Measurements from ENCODE around the gene MS4A8.
"Not testable (repeated sequence)": the region's sequence is repeated elsewhere in the genome, so short reads cannot be mapped to it uniquely, and the experiment has no call there.

Gene MS4A8, protein sequence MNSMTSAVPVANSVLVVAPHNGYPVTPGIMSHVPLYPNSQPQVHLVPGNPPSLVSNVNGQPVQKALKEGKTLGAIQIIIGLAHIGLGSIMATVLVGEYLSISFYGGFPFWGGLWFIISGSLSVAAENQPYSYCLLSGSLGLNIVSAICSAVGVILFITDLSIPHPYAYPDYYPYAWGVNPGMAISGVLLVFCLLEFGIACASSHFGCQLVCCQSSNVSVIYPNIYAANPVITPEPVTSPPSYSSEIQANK

DNA sequence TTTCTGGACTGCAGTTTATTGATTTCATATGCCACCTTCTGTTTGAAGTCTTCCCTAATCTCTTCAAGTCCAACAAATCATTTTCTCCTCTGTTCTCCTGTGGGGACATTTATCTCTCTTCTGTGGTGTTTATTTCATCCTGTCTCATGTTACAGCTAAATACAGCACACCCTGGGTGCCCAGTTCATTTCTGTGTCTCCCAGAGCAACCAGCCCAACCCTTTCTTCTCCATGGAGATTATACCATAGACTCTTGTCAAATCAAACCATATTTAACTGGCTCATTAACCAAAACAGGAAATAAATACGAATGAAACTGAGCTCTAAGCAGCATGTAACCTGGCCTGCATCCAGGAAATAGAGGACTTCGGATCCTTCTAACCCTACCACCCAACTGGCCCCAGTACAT lies at the start of gene MS4A8:
Gene MS4A8, plus strand, starts transcription at position 329 of the 408 bp plus-strand sequence. CDS start 1,249 bp downstream, outside the sequence.
- no peak for DNase-seq

DNA sequence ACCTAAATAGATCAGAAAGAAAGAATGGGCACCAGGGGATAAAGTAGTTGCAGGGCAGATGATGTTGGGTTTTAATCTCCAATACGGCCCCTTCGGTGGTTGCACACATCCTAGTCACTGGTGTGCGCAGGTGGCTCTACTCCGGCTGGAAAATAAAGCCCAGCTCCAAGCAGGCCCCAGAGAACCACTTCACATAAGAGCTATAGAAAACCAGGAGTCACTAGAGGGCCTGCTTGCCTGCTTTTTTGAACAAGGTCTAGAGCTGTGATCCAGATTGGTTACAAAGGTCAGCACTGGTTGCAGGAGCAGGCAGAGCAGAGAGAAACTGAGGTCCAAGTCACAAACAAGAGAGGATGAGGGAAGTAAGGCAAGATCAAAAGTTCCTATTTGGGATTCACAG lies 41.5 kb upstream of the MS4A8 start:
- no peak for DNase-seq

DNA sequence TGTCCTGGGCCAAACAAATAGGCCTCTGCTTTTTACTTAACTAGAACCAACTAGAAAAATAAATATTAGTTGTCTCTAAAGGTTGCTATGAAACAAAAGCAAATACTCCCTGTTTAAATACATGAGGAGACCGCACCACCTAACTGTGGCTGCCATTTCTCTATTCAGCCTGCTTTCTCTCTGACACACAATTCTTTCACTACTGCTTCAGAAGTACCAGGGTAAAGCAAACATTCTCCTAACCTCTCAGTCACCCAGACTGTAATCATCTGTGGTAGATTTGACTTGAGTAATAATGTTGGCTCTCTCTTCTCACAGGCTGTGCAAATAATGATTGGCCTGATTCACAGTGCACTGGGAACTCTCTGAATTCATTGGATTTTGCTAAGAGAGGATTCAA lies 41.0 kb upstream of the MS4A8 start:
- no peak for DNase-seq

DNA sequence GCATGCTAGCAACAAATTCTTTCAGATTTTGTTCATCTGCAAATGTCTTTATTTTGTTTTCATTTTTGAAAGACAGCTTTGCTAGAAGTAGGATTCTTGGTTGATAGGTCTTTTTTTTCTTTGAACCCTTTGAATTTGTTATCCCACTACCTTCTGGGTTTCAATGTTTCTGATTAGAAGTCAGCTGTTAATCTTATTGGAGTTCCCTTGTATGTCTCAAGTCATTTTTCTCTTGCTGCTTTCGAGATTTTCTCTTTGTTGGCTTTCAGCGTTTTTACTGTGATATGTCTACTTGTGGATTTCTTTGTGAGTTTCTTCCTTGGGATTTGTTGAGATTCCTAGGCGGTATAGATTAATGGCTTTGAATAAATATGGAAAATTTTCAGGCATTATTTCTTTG lies 27.2 kb upstream of the MS4A8 start:
- no peak for DNase-seq

DNA sequence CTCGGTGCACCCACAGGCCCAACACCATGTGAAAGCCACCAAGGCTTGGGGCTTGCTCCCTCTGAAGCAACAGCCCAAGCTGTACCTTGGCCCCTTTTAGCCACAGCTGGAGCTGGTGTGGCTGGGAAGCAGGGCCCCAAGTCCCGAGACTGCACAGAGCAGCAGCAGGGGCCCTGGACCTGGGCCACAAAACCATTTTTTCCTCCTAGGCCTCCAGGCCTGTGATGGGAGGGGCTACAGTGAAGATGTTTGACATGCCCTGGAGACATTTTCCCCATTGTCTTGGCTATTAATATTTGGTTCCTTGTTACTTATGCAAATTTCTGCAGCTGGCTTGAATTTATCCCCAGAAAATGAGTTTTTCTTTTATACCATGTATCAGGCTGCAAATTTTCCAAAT lies 21.2 kb upstream of the MS4A8 start:
- DNase-seq, result not testable (repeated sequence)

DNA sequence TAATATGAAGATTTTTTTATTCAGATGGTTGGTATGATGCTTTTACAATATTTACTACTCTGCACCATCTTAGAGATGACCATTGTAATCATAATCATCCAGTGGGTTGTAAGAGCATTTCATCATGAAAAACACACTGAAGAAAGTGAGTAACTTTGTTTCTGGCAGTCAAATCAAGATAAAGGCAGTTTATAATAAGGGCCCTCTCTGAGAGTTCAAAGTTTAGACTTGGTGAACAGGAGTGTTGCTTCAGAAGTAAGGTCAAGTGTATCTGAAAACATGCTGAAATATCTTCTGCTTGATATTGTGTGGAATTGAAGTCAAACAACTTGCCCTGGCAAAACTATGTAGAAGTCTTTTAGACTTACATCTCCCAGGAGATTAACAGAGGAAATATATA lies 19.5 kb upstream of the MS4A8 start:
- no peak for DNase-seq

DNA sequence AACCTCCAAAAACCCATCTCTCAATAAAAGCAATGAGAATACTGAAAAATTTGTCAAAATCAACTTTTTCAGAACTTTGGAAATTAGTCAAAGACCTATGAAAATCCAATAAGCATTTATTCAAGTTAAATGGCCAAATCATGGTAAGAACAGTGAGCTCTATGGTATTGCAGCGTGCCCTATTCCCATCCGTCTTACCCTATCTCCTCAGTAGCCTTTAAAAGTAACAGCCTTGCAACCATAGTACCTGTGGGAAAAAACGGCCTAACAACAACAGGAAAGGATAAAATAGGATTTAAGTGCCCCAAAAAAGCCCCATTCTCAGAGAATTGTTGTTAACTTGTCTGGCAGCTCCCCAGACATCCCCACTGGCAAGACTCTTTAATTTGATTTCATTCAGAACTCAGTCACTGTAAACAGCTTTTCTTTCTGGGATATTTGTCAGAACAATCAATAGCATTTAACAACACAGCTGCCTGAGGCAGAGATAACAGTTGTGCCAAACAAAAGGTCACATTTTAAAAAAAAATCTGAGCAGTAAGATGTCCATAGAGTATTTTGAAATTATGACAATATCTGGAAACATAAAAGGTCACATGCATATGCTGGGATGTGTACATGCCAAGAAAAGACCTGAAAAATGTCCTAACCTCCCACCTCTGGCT lies 18.8 kb upstream of the MS4A8 start:
- no peak for DNase-seq

DNA sequence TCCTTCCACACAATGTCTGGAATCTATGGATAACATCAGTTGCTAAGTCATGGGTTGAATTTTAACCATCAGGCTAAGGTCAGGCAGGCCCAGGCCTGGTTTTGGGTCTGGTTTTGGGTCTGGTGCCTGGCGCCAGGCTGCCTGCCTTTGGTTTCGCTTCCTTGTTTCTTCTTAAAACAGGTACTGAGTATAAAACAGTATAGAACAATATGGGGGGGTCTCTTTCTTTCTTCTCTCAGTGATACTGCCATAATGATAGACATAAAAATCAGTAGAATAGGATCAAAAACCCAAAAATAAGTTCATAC lies 14.9 kb upstream of the MS4A8 start:
- DNase-seq, result not testable (repeated sequence)

DNA sequence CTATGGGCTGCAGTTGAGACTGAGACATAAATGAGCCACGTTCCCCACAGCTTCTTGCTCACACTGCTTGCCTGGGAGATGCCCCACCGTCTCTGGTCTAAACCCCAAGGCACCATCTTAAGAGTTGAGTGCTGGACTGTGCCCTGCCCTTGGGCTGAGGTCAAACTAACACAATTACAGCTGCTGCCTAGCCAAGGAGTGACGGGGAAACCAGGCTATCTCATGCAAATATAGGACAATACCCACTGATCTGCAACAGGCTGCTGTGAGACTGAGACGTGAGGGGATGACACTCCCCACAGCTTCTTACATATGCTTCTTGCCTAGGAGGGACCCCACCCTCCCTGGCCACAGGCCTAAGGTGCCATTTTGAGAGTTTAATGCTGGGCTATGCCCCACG lies 7.8 kb upstream of the MS4A8 start:
- DNase-seq, result no peak

DNA sequence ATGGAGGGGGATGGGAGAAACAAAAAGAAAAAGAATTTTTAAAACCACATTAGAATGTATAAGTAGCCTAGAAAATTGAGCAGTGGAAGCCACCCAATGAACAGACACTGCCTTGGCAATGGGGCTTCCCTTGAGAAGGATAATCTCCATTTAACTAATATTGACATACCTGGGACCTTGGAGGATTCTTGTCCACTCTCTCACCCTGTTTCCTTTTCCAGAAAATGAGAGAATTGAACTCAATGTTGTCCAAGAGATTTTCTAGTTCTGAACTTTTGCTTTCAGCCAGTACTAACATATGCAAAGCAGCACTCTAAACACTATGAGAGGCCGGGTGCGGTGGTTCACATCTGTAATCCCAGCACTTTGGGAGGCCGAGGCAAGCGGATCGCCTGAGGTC lies 524 bp downstream of the MS4A8 start:
- DNase-seq, result no peak

DNA sequence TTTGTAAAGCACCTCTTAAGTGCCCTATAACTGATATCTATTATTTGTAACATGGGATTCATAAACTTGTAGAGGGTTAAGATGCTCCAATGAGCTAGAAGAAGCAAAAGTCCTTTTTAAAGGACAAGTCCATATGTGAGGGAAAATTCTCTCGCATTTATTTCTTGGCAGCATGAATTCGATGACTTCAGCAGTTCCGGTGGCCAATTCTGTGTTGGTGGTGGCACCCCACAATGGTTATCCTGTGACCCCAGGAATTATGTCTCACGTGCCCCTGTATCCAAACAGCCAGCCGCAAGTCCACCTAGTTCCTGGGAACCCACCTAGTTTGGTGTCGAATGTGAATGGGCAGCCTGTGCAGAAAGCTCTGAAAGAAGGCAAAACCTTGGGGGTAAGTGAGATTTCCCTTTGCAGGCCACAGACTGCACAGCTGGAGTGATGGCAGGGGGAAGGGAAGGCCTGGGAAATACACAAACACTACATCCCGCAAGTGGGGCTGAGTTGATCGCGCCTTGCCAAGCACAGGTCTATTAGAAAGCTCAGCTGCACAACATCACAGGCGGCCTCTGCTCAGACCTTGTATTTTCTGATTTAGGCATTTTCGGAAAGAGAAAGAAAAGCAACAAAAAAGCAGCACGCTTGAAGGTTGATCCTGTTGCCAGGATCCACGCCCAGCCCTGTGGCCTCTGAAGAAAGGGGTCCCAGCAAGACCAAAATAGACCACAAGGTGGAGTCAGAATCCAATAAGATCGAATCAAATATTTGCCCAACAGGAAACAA lies 1.5 kb downstream of the MS4A8 start:
- DNase-seq, result no peak

DNA sequence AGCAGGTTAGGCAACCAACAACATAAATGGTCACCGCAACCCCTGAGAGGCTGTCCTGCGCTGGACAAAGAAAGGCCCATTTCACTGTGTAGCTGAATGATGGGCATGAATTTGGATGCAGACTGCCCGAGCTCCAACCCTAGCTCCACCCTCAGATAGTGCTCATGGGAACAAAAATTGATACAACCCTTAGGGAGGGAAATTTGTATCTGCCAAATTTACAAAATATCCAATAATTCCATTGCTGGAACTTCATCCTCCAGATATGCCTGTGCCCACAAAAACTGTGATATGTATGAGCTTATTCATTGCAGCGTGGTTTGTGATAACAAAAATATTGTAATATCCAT lies 2.0 kb downstream of the MS4A8 start:
- DNase-seq, result no peak

DNA sequence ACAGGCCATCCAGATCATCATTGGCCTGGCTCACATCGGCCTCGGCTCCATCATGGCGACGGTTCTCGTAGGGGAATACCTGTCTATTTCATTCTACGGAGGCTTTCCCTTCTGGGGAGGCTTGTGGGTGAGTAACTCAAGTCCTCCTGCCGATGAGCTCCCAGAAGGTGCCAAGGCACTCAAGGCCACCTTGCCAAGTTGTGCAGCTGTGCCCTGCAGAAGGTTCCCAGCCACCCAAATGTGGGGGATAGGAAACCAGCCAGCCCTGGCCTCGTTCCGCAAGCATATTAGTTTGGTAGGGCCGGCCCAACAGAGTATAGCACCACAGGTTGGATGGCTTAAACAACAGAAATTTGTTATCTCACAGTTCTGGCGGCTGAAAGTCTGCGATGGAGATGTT lies 4.0 kb downstream of the MS4A8 start:
- DNase-seq, result no peak

DNA sequence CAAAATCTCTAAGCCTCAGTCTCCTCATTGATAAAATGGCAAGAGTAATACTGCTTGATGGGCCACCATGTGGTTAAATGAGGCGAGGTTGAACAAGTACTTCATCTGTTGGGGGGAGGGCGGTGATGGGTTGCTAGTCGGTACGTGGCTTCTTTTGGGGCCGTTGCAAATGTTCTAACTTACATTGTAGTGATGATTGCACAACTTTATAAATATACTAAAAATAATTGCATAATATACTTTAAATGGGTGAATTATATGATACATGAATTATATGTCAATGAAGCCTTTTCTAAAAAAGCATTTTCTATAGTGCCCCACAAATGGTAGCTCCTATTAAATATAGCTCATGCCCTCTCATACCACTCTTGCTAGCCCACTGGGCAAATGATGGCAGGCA lies 6.5 kb downstream of the MS4A8 start:
- DNase-seq, result no peak

DNA sequence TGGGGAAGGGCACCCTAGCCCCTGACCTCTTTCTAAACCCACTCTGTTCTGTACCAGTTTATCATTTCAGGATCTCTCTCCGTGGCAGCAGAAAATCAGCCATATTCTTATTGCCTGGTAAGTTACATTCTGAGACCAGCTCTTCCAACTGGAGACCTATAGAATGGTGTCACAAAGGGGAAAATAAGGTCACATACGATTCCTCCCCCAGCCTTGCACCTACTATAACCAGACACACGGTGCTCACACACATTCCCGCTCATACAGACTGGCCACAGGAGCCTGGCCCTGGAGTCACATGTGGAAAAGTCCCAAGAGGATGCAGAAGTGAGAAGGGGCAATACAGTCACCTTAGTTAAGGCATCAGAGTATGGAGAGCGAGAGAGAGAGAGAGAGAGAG lies 7.5 kb downstream of the MS4A8 start:
- DNase-seq, result no peak

DNA sequence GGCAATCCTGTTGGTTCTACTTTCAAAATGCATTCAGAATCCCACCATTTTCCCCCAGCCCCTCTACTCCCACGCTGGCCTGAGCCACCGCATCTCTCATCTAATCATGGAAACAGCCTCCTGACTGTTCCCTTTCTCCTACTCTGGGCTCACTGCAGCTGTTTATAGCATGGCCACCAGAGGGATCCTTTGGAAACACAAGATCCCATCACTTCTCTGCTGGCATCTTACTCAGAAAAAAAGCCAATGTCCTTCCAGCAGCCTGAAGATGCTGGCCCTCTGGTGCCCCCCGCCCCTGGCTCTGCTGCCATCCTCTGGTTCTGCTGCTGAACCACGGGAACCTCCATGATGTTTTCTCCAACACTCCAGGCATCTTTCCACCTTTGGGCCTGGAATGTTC lies 11.1 kb downstream of the MS4A8 start:
- DNase-seq, result no peak

DNA sequence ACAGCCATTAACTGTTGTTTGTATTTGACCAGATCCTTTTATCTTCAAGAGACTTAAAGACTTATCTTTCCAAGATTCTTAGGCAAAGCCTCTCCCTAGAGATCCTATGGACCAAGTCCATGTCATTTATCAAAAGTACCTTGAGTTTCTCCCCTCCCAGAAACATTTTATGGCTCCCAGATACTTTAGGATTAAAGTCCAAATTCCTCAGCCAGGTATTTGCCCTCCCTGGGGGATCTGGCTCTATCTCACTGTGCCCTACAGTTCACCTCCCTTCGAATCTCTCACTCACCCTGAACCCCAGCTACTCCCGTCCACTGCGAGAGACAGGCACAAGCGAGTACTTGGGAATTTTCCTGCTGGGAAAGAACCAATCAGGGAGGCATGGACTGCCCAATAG lies 11.9 kb downstream of the MS4A8 start:
- no peak for DNase-seq

DNA sequence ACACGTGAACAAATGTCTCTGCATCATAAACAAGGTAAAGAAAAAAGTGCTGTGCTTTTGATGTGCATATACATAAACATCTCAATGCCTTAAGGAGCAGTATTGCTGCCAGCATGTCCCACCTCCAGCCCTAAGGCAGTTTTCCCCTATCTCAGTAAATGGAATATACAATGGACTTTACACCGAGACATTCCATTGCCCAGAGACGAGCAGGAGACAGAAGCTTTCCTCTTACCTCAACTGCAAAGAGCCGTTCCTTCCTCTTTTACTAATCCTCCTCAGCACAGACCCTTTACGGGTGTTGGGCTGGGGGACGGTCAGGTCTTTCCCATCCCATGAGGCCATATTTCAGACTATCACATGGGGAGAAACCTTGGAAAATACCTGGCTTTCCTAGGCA lies 14.0 kb downstream of the MS4A8 start:
- not testable (repeated sequence) for DNase-seq

DNA sequence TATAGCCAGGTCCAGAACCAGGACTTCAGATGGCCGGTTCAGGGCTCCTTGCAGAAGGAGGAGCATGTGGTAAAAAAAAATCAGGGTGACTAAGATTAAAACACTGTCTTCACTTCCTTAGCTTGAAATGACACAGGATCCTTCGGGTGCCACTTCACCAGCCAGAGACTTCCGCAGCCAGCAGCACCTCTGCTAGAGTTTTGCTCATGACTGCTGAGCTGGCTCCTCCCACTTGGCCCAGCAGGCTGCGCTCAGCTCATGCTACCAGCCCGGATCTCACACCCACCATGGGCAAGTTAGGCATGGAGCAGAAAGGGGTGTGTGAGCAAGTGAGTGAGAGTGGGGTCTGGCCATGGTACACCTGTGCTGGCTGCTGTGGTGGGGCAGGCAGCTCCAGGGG lies 18.5 kb downstream of the MS4A8 start:
- DNase-seq, result no peak

DNA sequence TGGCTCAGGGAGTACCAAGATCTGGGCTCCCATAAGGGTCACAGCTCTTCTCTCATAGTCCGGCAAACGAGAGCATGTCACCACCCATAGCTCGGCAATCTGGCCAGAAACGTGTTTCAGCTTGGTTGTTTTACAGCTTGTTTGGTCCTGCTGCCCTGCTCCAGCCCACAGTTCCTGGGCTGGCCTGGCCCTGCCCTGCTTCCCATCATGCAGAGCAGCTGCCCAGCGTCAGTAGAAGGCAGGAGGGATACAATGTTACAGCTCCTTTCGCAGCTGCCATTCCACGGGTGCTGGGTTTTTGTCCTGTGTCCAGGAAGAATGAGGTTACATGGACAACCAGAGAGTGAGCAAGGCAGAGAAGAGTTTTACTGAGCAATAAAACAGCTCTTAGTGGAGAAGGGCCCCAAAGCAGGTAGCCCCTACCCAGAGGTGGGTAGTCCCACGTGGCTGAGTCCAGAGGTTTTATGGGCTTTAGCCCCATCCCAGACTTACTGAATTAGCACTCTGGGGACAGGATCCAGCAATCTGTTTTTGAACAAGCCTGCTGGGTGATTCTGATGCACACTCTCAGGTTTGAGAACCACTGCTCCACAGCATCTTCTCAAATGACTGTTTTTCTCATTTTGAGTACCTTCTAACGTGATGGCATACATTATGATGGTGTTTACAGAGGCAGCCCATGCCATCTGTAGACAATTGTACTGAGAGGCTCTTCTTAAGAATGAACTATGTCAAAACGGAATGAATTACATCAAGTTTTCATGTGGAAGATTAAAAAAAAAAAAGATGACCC lies 19.3 kb downstream of the MS4A8 start:
- no peak for DNase-seq

DNA sequence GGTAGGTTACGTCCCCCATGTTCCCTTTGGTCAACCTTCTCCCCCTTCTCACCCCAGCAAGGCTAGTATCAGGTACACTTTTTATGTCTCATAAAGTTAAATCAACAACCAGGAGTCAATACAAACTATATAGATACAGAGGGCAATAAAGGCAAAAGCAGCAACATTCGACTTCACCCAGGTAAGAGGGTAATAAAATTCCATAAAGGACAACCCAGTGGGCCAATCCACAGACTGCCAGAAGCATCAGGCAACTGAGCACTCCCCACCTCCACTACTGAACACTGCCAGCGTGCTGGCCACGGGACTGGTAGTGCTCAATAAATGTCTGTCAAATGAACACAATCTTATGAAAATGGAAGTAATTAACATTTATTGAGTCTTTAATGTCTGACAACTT lies 20.0 kb downstream of the MS4A8 start:
- no peak for DNase-seq

DNA sequence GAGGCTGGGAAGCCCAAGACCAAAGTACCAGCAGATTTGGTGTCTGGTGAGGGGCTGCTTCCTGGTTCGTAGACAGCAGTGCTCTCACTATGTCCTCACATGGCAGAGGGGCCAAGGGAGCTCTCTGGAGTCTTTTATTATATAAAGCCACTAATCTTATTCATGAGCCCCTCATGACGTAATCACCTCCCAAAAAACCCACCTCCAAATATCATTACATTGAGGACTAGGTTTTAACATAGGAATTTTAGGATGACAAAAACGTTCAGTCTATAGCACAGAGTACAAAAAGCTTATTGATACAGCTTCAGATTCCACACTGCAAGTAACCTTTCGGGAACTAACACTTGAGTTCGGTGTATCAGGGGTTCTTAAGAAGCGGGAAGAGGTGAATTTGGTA lies 21.0 kb downstream of the MS4A8 start:
- no peak for DNase-seq

DNA sequence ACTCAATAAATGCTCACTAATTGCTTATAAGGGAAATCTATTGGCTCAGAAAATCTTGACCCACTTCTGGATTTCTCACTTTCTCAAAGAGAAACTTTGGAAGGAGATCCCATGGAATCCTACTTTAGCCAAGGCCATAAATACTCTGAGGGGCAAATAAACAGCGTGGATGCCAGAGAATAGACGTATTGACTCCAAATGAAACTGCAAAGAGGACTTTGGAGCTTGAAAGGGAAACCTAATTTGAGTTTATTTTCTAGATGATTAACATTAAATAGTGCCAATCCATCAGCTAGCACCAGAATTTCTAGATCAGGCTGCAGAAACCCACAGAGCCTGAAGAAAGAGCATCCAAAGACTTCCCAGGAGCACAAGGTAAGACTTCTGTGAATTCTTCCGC lies 25.0 kb downstream of the MS4A8 start, which contains the start of gene MS4A18:
Gene MS4A18, plus strand, starts transcription at position 301 of the 400 bp plus-strand sequence.
- DNase-seq, result no peak

DNA sequence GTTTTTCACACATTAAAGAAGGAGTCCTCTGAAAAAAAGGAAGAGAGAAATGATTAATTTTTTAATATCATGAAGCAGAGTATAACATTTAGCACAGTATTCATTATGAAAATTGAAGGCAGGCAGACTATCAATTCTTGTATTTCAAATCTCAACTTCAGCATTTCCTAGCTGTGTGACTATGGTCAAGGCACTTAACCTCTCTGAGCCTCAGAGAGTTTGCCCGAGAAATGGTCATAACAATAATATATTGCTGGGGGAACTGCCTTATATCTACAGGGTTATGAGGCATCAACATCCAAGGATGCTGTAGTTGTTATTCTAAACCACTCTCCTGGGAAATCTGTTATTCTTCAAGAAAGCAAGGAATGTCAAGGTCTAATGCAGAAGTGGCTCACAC lies 26.2 kb downstream of the MS4A8 start:
- no peak for DNase-seq

All from GOT3 (cell line).